ENCODE data around the gene CBFB.

Gene CBFB

DNA sequence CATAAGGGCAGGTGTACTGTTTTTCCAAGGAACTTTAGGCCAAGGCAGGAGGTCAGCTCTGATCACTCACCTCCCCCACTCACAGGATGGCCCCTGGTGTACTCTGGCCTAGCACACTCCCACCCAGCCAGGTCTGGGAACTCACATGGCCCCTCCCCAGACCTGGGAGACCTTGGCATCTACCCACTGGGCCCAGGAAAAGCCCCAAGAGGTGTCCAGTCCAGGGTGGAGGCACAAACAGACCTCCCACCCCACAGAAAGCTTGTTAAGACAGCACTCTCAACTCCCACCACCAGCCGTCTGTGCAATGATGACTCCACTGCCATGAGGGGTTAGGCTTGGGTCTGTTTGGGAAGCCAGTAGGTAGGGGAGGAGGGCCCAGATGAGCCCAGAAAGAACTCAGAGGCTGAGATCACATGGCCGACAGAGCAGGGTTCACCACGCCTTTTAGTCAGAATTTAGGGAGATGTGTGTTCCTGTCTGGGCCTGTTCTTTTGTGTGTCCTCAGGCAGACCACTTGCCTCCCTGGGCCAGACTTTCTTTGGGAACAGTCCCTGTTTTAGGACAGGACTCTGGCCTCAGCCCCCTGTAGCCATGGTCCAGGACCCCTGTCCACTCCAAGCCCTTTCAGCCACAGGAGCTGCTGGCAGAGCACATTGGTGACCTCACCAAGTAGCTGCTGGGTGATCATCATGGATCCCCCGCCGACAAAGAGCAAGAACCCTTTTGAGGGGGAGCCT lies 12.1 kb upstream of the CBFB start:
- TF ChIP-seq, protein P1, sequence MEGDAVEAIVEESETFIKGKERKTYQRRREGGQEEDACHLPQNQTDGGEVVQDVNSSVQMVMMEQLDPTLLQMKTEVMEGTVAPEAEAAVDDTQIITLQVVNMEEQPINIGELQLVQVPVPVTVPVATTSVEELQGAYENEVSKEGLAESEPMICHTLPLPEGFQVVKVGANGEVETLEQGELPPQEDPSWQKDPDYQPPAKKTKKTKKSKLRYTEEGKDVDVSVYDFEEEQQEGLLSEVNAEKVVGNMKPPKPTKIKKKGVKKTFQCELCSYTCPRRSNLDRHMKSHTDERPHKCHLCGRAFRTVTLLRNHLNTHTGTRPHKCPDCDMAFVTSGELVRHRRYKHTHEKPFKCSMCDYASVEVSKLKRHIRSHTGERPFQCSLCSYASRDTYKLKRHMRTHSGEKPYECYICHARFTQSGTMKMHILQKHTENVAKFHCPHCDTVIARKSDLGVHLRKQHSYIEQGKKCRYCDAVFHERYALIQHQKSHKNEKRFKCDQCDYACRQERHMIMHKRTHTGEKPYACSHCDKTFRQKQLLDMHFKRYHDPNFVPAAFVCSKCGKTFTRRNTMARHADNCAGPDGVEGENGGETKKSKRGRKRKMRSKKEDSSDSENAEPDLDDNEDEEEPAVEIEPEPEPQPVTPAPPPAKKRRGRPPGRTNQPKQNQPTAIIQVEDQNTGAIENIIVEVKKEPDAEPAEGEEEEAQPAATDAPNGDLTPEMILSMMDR (IDR thresholded peaks at IDR 0.05; ENCODE audit: extremely low read depth, insufficient read depth, missing control alignments), result no peak
- no peak for DNase-seq (ENCODE audit: low spot score)
- in situ Hi-C loops (cut with MboI; ENCODE audit: low pct_unique_long_range_greater_than_20kb, low sequenced_read_pairs, unreplicated experiment), result loop anchor here (10.0 kb wide), 1 partner anchor 138 kb away; the partner anchor contains the start of genes B3GNT9, FBXL8 and TRADD

DNA sequence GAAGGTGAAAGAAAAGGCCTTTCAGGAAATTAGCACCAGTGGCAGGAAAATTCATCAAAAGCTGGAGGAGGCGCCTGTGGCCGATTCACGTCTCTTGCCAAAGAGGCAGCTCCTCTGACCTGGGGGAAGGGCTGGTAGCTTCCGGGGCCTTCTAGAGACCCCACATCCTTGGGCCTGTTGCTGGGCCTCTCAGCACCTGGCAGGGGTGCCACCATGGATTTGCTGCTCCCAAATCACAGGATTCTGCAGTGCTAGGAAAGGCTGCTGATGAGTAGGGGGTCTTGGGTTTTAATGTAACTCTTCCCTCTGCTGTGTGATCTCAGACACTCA lies 11.6 kb upstream of the CBFB start:
- in situ Hi-C loops (cut with MboI; ENCODE audit: low pct_unique_long_range_greater_than_20kb, low sequenced_read_pairs, unreplicated experiment), result loop anchor here (10.0 kb wide), 1 partner anchor 137 kb away; the partner anchor contains the start of genes B3GNT9, FBXL8 and TRADD
- no peak for DNase-seq (ENCODE audit: low spot score)
- TF ChIP-seq, protein P1 (IDR thresholded peaks at IDR 0.05; ENCODE audit: extremely low read depth, insufficient read depth, missing control alignments), result no peak

DNA sequence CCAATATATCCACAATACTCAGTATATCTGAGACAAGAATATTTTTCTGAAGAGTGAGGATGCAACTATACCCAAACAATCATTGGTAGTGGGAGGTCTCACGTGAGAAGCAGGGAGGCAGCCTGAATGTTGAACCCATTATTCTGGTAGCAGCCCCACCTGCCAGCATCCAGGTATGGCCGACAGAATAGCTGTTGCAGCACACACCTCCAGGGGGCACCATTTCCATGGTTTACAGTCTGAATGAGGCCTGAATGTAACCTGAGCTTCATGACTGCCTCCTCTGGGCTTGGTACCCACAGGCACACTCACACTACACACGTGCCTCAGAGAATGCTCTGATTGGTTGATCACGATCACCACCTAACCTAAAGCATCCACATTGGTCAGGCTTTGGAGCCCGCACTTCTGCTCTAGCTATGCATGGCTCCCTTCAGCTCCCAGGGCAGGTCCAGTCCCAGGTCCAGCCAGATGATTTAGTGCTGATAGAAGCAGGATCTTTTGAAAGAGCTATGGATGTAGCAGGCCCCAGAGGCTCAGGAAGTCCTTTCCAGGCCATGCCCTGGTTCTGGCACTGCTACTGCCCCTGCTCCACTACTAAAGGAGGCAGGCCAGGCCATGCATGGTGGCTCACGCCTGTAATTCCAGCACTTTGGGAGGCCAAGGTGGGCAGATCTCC lies 11.0 kb upstream of the CBFB start:
- in situ Hi-C loops (cut with MboI; ENCODE audit: low pct_unique_long_range_greater_than_20kb, low sequenced_read_pairs, unreplicated experiment), result loop anchor here (10.0 kb wide), 1 partner anchor 137 kb away; the partner anchor contains the start of genes B3GNT9, FBXL8 and TRADD
- TF ChIP-seq, protein P1 (IDR thresholded peaks at IDR 0.05; ENCODE audit: extremely low read depth, insufficient read depth, missing control alignments), result peak; percentile 93
- DNase-seq (ENCODE audit: low spot score), result peak; percentile 87

DNA sequence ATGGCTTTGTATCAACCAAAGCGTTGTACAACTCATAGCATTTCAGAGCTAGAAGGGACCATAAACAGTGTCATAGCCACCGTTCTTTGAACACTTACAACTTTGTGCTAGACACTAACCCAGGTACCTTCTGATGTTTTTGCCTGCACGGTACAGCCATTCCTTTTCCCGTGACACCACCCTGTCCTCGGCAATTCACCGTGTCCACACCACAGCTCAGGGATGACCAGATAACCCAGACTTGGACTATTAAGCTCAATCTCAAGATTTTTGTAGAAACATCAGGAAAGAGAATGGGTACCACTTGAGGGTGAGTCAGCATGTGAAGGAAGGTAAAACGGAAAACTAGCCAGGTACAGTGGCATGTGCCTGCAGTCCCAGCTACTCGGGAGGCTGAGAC lies 9.8 kb upstream of the CBFB start:
- in situ Hi-C loops (cut with MboI; ENCODE audit: low pct_unique_long_range_greater_than_20kb, low sequenced_read_pairs, unreplicated experiment), result loop anchor here (10.0 kb wide), 1 partner anchor 136 kb away; the partner anchor contains the start of genes B3GNT9, FBXL8 and TRADD
- DNase-seq (ENCODE audit: low spot score), result no peak

DNA sequence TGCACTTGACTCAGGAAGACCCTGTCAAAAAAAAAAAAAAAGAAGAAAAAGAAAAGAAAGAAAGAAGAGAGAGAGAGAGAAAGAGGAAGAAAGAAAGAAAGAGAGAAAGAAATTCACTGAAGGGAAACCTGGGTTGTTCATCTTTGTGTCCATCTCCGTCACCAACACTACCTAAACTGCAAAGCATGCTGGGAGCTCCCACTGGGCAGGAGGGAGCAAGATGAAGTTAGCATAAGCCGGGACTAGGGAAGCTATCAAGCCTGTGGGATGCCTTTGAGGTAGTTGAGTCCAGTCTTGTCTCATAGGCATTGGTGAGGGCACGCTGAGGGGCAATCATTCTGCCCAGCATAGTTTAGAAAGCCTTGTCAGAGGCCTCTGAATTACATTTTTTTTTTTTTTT lies 7.6 kb upstream of the CBFB start:
- in situ Hi-C loops (cut with MboI; ENCODE audit: low pct_unique_long_range_greater_than_20kb, low sequenced_read_pairs, unreplicated experiment), result no loop called here
- TF ChIP-seq, protein P1 (IDR thresholded peaks at IDR 0.05; ENCODE audit: extremely low read depth, insufficient read depth, missing control alignments), result no peak
- no peak for DNase-seq (ENCODE audit: low spot score)

More for the DNA sequence above, 9.8 kb upstream of the CBFB start:
- TF ChIP-seq, protein P1 (IDR thresholded peaks at IDR 0.05; ENCODE audit: extremely low read depth, insufficient read depth, missing control alignments), result no peak

DNA sequence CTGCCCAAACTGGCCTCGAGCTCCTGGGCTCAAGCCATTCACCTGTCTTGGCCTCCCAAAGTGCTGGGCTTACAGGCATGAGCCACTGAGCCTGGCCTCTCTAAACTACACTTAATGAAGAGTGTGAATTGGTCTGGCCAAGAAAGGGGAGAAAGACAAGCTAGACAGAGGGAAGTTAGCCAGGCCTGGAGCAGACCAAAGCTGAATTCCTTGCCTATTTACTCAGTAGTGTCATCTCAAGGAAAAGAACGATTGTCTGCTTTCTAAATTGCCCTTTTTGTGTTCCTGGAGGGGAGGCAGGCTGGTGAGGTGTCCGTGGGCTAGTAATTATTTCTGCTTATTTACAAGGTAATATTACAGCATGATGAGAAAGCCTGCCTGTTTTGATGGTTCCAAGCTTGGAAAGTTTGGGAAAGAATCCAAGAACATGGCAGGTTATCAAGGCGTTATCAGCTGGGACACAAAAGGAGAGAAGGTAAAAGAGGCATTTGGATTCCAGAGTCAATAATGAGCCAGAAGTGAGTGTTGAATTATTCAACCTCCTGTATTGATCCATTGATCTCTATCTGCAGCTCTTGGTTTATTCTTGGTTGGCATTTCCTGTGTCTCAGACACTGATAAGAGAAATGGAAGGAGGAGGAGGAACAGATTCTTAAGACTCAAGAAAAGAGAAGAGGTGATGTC lies 6.3 kb upstream of the CBFB start:
- in situ Hi-C loops (cut with MboI; ENCODE audit: low pct_unique_long_range_greater_than_20kb, low sequenced_read_pairs, unreplicated experiment), result no loop called here
- no peak for DNase-seq (ENCODE audit: low spot score)
- TF ChIP-seq, protein P1 (IDR thresholded peaks at IDR 0.05; ENCODE audit: extremely low read depth, insufficient read depth, missing control alignments), result no peak
